Germinal center (tissue), 1 donor: Measurements from ENCODE around the gene SOCS7.

Experiments
- DNase-seq: peaks from one replicate; pipeline ENCODE4 v3.0.0; 2012; ENCODE audit warnings: mixed read lengths, low spot score

SOCS7 gene

DNA sequence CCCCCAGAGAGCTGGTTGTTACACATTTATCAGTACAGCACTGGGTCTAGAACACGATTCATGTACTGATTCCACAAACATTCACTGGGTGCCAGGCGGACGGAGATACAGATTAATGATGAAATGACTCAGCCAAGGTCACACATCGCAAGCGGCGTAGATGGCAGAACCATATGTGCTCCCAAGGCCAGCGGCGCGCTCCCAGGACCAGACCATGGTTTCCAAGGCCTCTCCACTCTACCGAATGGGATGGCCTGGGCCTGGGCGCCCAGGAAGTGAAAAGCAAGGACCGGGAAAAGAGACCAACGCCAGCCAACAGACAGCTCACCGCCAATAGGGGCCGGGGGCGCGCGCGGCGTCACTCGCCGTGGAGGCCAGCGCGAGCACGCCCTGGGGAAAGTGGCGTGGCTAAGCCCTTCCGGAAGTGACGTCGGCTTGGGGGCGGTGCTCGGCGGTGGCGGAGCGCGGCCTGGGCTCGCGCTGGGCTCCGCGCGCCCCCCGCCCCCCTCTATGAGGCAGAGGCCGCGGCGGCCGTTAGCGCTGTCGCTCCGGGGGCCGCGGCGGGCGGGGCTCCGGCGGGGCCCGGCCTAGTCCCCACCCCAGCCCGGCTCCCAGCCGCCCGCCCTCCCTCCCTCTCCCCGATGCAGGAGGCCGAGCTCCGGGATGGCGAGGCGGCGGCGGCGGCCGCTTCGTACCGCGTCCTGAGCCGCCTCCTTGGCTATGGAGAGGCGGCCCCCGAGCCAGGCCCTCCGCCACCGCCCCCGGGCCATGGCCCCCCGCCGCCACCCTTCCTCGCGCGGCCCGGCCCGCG is at the start of gene SOCS7:
SOCS7 (plus strand) TSS at position 433 of the 811 bp plus-strand sequence; CDS start at position 642, 209 bp downstream.
- DNase-seq: peak; percentile 91

GRCh38 chr17:38315497-38315896 is 36.1 kb upstream of the SOCS7 start:
- DNase-seq: no peak

- DNase-seq: no peak
Measured at GRCh38 chr17:38317081-38317480, 34.6 kb upstream of the SOCS7 start.

DNA sequence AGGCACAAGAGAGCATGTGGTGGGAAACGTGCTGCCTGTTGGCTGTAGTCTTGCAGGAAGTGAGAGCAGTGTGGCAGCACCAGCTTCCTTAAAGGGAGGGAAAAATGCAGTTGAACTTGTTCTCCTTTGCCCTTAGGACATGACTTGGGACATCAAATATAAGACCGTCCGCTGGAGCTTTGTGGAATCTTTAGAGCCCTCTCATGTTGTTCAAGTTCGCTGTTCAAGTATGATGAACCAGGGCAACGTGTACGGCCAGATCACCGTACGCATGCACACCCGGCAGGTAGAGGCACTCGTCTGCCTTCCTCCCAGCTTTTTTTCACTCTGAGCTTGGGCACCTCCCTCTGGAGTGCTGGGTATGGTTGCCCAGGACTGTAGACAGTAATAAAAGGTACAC is 31.2 kb upstream of the SOCS7 start:
- no peak for DNase-seq

GRCh38 chr17:38322156-38322779 is 29.4 kb upstream of the SOCS7 start:
- peak; percentile 80 for DNase-seq

DNA sequence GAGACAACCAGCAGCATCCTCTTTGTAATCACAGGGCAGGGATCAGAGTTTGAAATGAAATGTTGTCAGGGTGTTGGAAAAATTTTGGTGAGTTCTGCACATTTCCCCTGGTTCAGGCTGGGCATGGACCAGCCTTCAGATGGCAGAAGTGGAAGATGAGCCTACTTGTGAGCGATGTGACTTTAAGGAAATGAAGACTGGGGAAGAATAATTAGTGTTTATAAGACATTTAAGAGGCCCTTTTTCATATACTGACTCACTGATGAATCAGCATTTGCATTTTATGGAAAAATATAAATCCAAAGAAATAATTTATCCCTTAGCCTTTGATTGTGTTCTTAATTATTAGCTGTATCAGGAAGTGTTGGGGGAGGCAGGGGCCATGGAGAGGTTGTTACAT is 28.7 kb upstream of the SOCS7 start:
- DNase-seq: no peak

GRCh38 chr17:38324141-38324697 is 27.4 kb upstream of the SOCS7 start:
- no peak for DNase-seq

DNA sequence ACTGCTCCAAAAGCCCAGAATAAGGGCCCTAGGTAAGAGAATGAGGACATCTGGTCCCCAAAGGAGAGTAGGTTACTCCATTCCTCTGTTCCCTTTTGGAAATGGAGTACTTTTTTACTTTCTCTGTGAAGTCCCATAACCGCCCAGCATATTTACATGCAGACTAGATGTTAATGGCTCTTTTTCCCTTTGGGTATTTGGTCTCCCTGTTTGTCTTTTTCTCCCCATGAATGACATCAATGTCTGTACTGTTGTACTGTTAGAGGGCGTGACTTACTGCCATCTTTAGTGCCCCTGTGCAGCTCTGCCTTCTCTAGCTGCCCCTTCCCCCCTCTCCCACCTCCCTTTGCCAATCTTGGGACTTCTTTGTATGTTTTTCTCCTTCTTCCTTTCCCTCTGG is 26.9 kb upstream of the SOCS7 start:
- DNase-seq: no peak

GRCh38 chr17:38325221-38325851 is 26.3 kb upstream of the SOCS7 start:
- peak; percentile 19 for DNase-seq

GRCh38 chr17:38326996-38327792 is 24.4 kb upstream of the SOCS7 start:
- DNase-seq: no peak

GRCh38 chr17:38327936-38328335 is 23.7 kb upstream of the SOCS7 start:
- no peak for DNase-seq

GRCh38 chr17:38328620-38329019 is 23.0 kb upstream of the SOCS7 start:
- no peak for DNase-seq

GRCh38 chr17:38329284-38329683 is 22.4 kb upstream of the SOCS7 start:
- no peak for DNase-seq

- no peak for DNase-seq
Measured at GRCh38 chr17:38329808-38330730, 21.6 kb upstream of the SOCS7 start.

DNA sequence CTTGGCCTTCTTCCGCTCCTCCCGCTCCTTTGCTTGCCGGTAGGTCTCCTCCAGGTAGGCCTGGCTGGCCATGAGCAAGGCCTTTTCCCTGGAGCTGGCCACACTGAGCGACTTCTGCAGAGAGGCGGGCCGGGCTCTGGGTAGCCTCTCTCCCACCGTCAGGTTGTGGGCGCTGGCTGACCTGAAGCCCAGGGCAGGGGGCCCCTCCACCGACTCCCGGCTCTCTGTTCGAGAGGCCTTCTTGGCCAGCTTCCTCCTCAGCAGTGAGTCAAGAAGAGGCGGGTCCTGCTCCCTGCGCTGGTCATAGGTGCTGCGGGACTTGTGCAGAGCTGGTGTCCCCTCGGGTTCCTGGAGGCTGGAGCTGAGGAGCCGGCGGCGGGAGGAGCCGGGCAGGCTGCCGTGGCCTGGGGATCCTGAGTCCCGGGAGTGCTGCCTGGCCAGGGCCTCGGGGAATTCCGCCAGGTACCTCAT is 20.7 kb upstream of the SOCS7 start:
- no peak for DNase-seq

DNA sequence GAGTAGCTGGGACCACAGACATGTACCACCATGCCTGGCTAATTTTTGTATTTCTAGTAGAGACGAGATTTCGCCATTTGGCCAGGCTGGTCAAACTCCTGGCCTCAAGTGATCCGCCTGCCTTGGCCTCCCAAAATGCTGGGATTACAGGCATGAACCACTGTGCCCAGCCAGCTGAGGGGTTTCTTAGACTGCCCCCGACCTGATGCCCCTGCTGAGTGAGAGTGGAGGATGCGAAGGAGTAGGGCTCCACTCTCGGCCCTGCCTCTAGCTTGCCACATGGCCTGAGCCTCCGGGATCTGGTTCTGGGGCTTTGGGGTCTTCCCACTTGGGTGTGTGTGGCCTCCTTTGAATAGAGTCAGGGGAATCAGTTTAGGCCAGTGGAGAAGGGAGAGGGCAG is 18.9 kb upstream of the SOCS7 start:
- no peak for DNase-seq

DNA sequence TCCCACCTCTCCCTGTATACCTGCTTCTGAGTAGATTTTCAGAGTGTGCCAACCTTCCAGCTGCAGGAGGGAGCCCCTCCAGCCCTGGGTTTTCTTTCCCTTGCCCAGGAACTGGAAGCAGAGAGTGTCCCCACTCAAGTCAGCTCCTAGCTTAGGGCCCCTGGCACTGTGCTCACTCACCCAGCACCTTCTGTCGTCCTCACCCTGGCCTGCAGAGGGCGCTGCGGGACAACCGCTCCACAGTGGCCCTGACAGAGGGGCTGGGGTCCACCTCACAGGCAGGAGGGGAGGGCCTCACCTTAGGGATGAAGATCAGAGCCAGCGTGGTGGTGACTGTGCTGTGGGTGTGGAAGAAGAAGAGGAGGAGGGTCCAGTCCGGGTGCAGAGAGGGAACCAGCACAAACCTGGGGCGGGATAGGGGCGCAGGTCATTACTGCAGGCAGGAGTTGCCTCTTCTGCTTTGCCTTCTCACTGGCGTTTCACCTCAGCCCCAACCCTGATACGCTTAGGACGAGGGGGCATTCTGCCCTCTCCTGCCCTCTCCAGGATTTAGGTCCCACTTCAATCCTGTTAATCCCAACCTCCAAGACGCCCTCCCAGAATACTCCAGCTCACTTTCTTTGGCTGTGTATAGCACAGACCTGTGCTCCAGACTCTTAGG is 17.9 kb upstream of the SOCS7 start:
- DNase-seq: peak; percentile 40

DNA sequence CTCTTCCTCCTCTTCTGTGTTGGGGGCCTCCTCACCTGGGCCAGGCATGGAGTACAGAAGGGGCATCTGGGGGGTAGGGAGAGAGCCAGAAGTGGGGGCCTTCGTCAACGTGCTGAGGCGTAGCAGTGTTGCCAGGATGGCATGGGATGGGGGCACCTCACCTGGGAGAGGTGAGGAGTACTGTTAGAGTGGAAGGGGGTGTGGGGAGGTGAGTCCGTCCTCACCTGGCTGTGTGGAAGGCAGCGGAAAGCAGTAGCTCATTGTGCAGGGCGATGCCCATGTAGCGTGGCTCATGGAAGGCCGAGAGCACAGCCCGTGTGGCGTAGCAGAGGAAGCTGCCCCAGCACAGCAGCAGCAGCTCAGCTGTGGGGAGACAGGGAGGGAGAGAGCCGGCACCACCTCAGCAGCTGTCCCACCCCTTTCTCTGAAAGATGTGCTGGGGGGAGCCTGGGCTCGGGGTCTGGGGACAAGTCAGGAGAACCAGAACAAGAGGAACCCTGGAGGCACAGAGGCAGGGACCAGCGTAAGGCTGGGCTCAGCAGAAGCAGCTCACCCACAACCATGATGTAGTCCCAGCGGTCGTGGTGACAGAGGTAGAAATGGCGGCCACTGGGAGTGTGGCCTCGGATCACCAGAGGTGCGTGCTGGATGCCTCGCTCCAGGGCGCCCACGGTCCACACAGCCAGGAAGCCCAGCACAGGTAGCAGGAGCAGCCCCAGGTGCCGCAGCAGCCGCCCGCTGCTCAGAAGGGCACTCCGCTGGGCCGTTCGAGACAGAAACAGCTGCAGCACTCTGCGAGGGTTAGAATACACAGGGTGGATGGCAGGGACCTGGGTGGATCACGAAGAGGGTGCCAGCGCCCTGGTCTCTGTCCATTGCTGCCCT is 16.9 kb upstream of the SOCS7 start:
- no peak for DNase-seq

DNA sequence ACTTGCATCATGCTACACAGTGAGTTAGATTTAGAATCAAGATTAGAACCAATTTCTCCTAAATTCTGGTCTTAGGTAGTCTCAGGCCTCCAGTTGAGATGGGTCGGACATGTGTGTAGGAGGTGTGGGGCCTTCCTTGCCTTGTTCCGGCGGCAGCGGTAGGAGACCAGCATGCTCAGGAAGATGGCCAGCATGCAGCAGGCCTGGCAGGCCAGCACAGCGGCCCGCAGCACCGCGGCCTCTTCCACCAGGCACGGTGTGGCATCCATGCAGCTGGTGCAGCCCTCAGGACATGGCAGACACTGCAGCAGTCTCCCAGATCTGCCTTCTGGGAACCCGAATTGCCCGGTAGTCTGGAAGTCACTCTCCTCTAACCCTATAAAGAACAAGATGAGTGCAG is 14.8 kb upstream of the SOCS7 start:
- DNase-seq: no peak
